Measurements from ENCODE around the gene STMND1. TPM values are rescaled to one million over a fixed set of nuclear protein-coding genes. Genes with fewer than 3 reads are reported as not detected.

The STMND1 gene
- total and polyA plus RNA-seq, 2 of the 8 experiments (the other 6 are each of a cell fraction or from before 2014, with no cell fraction given), result not detected

DNA sequence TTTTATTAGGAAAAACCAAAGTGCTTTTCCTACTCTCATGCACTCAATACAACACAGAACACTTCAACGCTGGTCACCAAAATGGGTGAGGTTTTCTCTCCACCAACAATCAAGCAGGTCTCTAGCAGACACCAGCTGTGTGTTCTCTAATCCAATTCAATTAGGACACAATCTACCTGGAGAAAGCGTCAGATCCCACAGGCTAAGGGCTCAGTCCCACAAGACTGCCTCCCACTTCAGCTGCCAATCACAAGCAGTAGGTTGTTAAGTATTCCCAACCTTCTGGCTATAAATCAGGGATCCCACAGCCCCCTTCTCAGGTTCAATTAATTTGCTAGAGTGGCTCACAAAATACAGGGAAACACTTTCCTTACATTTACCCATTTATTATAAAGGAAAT, 47.7 kb downstream of the STMND1 start:
- Histone ChIP-seq H3K9me3 (ENCODE audit: insufficient read depth in 2 of 2, low read depth in 1 of 2, low read length in 1 of 2) (0 out of 4 replicates have a peak, but pooled peaks cover 0 to 5% of the 10 kb centered on the region in 2 experiments), H2BK120ac (replicated peaks; ENCODE audit: low read depth, low read length) (no peak overlapping the region), H3K79me1 (ENCODE audit: low read depth, low read length) (no peaks in the 10 kb centered on the region), H3K79me2 (ENCODE audit: control insufficient read depth in 1 of 2, insufficient read depth in 2 of 2, low read length in 2 of 2) (no peaks in the 10 kb centered on the region), H2AFZ (ENCODE audit: low read length) (no peak overlapping the region), H3K9ac (replicated peaks in 1 of 4; ENCODE audit: extremely low read depth in 1 of 4, low read depth in 3 of 4, low read length in 3 of 4) (no peak overlapping the region), H3K4me1 (replicated peaks in 1 of 4; ENCODE audit: control insufficient read depth in 3 of 4, insufficient read depth in 4 of 4, low read length in 3 of 4) (no peaks in the 10 kb centered on the region), H2BK12ac (ENCODE audit: low read depth, low read length) (no peak overlapping the region), H3K56ac (replicated peaks; ENCODE audit: insufficient read length, low read depth, low read length) (no peak overlapping the region), H3K27me3 (replicated peaks in 1 of 4; ENCODE audit: control insufficient read depth in 3 of 4, extremely low read depth in 1 of 4, insufficient read depth in 3 of 4, low read length in 3 of 4) (no peaks in the 10 kb centered on the region), H3K14ac (ENCODE audit: insufficient read length) (no peak overlapping the region), H2BK5ac (ENCODE audit: low read depth, low read length) (no peak overlapping the region), H2BK15ac (ENCODE audit: low read length) (no peak overlapping the region), H4K91ac (replicated peaks; ENCODE audit: insufficient read length, low read length) (no peak overlapping the region), H3K4me2 (ENCODE audit: insufficient read depth in 1 of 2, low read depth in 2 of 2, low read length in 2 of 2) (no peak overlapping the region), H3K27ac (ENCODE audit: low read depth, low read length) (no peak overlapping the region), H2BK20ac (ENCODE audit: low read length) (no peak overlapping the region), H3K18ac (ENCODE audit: extremely low read depth, low read length) (no peak overlapping the region), H3K36me3 (ENCODE audit: control insufficient read depth in 2 of 4, insufficient read depth in 4 of 4, low read length in 3 of 4) (no peaks in the 10 kb centered on the region), H2AK5ac (ENCODE audit: low read depth, low read length) (no peak overlapping the region), H3K4ac (replicated peaks; ENCODE audit: insufficient read length, low read depth, low read length) (no peak overlapping the region), H4K20me1 (replicated peaks in 1 of 2; ENCODE audit: control insufficient read depth in 1 of 2, insufficient read depth in 2 of 2, low read length in 2 of 2) (no peaks in the 10 kb centered on the region), H3K4me3 (ENCODE audit: extremely low read depth in 1 of 4, insufficient read depth in 2 of 4, low read depth in 3 of 4, low read length in 4 of 4) (no peak overlapping the region), H4K8ac (ENCODE audit: extremely low read depth, insufficient read depth, low read length) (no peak overlapping the region), H3K23ac (ENCODE audit: insufficient read length) (no peak overlapping the region), H3K23me2 (ENCODE audit: low read depth, low read length) (no peaks in the 10 kb centered on the region), H4K5ac (ENCODE audit: insufficient read length, low read depth, low read length) (no peak overlapping the region)
- no peak for DNase-seq (ENCODE audit: low read depth in 1 of 2, low spot score in 2 of 2)
- CTCF ChIA-PET (ENCODE audit: partially characterized antibody), result no interaction called here
- FAIRE-seq, result no peak
- POLR2A ChIA-PET (ENCODE audit: partially characterized antibody), result no interaction called here
- WGBS, 2 experiments (ENCODE audit: extremely low coverage in 1 of 2, insufficient coverage in 1 of 2, insufficient read length in 1 of 2, insufficient replicate concordance in 2 of 2, low coverage in 1 of 2, low lambda C conversion rate in 2 of 2, missing lambda C conversion rate in 1 of 2), result 92% methylated on average over 2 of the region's 2 CpGs; no CpG with 5 or more reads in 1 of the 2 experiments
- TF ChIP-seq FOSL1 (IDR thresholded peaks at IDR 0.05; ENCODE audit: insufficient read depth, low read depth, low read length) (no peak), CREB1 (IDR thresholded peaks at IDR 0.05) (no peak), SP1 (IDR thresholded peaks at IDR 0.05; ENCODE audit: low read depth, low read length) (no peak), SRF (IDR thresholded peaks at IDR 0.05; ENCODE audit: low read depth, low read length) (no peak), KDM5A (IDR thresholded peaks at IDR 0.05; ENCODE audit: low read length) (no peak), CHD1 (IDR thresholded peaks at IDR 0.05; ENCODE audit: low read depth, low read length) (no peak), EZH2 (IDR thresholded peaks at IDR 0.05; ENCODE audit: low read depth, low read length, severe bottlenecking) (no peak), BRCA1 (IDR thresholded peaks at IDR 0.05; ENCODE audit: low read depth, low read length) (no peak), KDM1A (IDR thresholded peaks at IDR 0.05; ENCODE audit: borderline replicate concordance, low read length) (no peak)
- TF ChIP-seq, protein P1, sequence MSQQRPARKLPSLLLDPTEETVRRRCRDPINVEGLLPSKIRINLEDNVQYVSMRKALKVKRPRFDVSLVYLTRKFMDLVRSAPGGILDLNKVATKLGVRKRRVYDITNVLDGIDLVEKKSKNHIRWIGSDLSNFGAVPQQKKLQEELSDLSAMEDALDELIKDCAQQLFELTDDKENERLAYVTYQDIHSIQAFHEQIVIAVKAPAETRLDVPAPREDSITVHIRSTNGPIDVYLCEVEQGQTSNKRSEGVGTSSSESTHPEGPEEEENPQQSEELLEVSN (IDR thresholded peaks at IDR 0.05), result no peak
- TF ChIP-seq, protein P2, sequence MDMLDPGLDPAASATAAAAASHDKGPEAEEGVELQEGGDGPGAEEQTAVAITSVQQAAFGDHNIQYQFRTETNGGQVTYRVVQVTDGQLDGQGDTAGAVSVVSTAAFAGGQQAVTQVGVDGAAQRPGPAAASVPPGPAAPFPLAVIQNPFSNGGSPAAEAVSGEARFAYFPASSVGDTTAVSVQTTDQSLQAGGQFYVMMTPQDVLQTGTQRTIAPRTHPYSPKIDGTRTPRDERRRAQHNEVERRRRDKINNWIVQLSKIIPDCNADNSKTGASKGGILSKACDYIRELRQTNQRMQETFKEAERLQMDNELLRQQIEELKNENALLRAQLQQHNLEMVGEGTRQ (IDR thresholded peaks at IDR 0.05; ENCODE audit: low read length), result no peak
- TF ChIP-seq, protein P3, sequence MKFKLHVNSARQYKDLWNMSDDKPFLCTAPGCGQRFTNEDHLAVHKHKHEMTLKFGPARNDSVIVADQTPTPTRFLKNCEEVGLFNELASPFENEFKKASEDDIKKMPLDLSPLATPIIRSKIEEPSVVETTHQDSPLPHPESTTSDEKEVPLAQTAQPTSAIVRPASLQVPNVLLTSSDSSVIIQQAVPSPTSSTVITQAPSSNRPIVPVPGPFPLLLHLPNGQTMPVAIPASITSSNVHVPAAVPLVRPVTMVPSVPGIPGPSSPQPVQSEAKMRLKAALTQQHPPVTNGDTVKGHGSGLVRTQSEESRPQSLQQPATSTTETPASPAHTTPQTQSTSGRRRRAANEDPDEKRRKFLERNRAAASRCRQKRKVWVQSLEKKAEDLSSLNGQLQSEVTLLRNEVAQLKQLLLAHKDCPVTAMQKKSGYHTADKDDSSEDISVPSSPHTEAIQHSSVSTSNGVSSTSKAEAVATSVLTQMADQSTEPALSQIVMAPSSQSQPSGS (IDR thresholded peaks at IDR 0.05; ENCODE audit: low read length), result no peak

All from H1 (cell line).